WTC11 (cell line): ENCODE results near the gene TULP3.

Experiments
- ATF3 ChIP-seq: sonication (generic); formaldehyde crosslinking; conservative IDR thresholded peaks from 2 replicates; pipeline ENCODE4 v1.8.1; 2022; ENCODE audit warnings: mild to moderate bottlenecking, missing genetic modification reagents
- CTCF ChIP-seq: fragments of 200-600 bp; IDR thresholded peaks from 2 replicates; pipeline ENCODE4 v1.8.0; 2022; ENCODE audit warnings: antibody characterized with exemption
- TCF7 ChIP-seq: sonication (generic); formaldehyde crosslinking; IDR thresholded peaks from 2 replicates; pipeline ENCODE4 v1.8.0; 2022; ENCODE audit warnings: mild to moderate bottlenecking, low read depth, missing genetic modification reagents, moderate library complexity
- TF ChIP-seq, protein P1 (sequence below): sonication (generic); formaldehyde crosslinking; IDR thresholded peaks from 2 replicates; pipeline ENCODE4 v1.8.0; 2023; ENCODE audit warnings: mild to moderate bottlenecking, missing genetic modification reagents

GRCh38 chr12:2893007-2893406 is 2.3 kb downstream of the TULP3 start:
- TF ChIP-seq CTCF (no peak), TCF7 (no peak), ATF3 (no peak)
- TF ChIP-seq, protein P1, sequence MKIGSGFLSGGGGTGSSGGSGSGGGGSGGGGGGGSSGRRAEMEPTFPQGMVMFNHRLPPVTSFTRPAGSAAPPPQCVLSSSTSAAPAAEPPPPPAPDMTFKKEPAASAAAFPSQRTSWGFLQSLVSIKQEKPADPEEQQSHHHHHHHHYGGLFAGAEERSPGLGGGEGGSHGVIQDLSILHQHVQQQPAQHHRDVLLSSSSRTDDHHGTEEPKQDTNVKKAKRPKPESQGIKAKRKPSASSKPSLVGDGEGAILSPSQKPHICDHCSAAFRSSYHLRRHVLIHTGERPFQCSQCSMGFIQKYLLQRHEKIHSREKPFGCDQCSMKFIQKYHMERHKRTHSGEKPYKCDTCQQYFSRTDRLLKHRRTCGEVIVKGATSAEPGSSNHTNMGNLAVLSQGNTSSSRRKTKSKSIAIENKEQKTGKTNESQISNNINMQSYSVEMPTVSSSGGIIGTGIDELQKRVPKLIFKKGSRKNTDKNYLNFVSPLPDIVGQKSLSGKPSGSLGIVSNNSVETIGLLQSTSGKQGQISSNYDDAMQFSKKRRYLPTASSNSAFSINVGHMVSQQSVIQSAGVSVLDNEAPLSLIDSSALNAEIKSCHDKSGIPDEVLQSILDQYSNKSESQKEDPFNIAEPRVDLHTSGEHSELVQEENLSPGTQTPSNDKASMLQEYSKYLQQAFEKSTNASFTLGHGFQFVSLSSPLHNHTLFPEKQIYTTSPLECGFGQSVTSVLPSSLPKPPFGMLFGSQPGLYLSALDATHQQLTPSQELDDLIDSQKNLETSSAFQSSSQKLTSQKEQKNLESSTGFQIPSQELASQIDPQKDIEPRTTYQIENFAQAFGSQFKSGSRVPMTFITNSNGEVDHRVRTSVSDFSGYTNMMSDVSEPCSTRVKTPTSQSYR (CRISPR knock-in tag): no peak
